SKM-1 treated with dmso at 0.1 percent for 144 hours (cell line): ENCODE measurements around the gene PTPRQ.
"Not testable (repeated sequence)": the region's sequence is repeated elsewhere in the genome, so short reads cannot be mapped to it uniquely, and the experiment has no call there.

Experiments used
- DNase-seq: peaks from one replicate; lab custom pipeline; 2025; ENCODE audit not compliant: unreplicated experiment; lab: John Stamatoyannopoulos, UW

PTPRQ gene

GRCh38 chr12:80472236-80472635 lies 28.2 kb downstream of the PTPRQ start:
- DNase-seq: no peak

- DNase-seq: no peak
Measured at GRCh38 chr12:80472911-80473500, 29.0 kb downstream of the PTPRQ start.

GRCh38 chr12:80477521-80478145 lies 33.6 kb downstream of the PTPRQ start:
- not testable (repeated sequence) for DNase-seq

- no peak for DNase-seq
Measured at GRCh38 chr12:80484746-80485145, 40.7 kb downstream of the PTPRQ start.

GRCh38 chr12:80485222-80485987 lies 41.4 kb downstream of the PTPRQ start:
- DNase-seq: no peak

- no peak for DNase-seq
Measured at GRCh38 chr12:80490329-80490728, 46.3 kb downstream of the PTPRQ start.

GRCh38 chr12:80491166-80491565 lies 47.1 kb downstream of the PTPRQ start:
- no peak for DNase-seq

- no peak for DNase-seq
Measured at GRCh38 chr12:80493466-80493865, 49.4 kb downstream of the PTPRQ start.

- DNase-seq: no peak
Measured at GRCh38 chr12:80494836-80495235, 50.8 kb downstream of the PTPRQ start.

- no peak for DNase-seq
Measured at GRCh38 chr12:80498059-80498728, 54.2 kb downstream of the PTPRQ start.

GRCh38 chr12:80504389-80505163 lies 60.5 kb downstream of the PTPRQ start:
- no peak for DNase-seq

GRCh38 chr12:80509781-80510556 lies 65.9 kb downstream of the PTPRQ start:
- DNase-seq: no peak

- DNase-seq: no peak
Measured at GRCh38 chr12:80512781-80513180, 68.7 kb downstream of the PTPRQ start.

GRCh38 chr12:80513211-80513610 lies 69.2 kb downstream of the PTPRQ start:
- DNase-seq: no peak

GRCh38 chr12:80517655-80518054 lies 73.6 kb downstream of the PTPRQ start:
- DNase-seq: no peak

- DNase-seq: no peak
Measured at GRCh38 chr12:80531646-80532045, 87.6 kb downstream of the PTPRQ start.

GRCh38 chr12:80539029-80539428 lies 95.0 kb downstream of the PTPRQ start:
- no peak for DNase-seq

- DNase-seq: no peak
Measured at GRCh38 chr12:80549298-80549697, 105.3 kb downstream of the PTPRQ start.

GRCh38 chr12:80551897-80552296 lies 107.9 kb downstream of the PTPRQ start:
- DNase-seq: no peak

- no peak for DNase-seq
Measured at GRCh38 chr12:80553316-80553715, 109.3 kb downstream of the PTPRQ start.
